ENCODE measurements around the gene EIF3L. TPM values are rescaled to one million over a fixed set of nuclear protein-coding genes. Genes with fewer than 3 reads are reported as not detected.
A peak's percentile ranks its signal among the peaks of the same experiment; 100 is the strongest.

Gene EIF3L
- total RNA-seq, 2 experiments from 2014 or later = 656 to 671 TPM

DNA sequence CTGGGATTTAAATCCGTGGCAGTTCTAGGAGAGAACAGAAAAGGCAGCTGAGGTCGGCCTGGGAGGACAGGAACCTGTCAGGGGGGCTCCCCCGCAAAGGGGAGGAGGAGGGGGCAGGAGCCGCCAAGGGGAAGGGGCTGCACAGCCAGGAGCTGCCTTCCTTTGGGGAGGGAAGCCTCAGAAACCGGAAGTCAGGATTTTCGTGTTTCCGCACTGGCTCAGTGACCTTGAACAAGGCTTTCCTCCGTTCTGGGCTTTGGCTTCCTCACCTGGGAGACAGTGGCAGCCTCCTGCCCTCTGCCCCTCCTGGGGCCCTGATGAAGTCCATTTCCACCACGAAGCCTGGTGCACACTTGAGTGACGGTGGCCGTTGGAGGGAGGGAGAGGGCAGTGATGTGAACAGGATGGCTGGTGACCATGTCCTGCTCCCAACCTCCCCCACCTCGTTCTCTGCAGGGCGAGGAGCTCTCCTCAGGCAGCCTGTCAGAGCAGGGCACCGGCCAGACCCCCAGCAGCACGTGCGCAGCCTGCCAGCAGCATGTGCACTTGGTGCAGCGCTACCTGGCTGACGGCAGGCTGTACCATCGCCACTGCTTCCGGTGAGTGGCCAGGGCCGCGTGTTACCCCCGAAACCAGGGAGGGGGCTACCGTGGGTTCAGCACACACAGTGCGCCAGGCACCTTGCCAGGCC lies 69.5 kb downstream of the EIF3L start:
- no peak for DNase-seq
- Mint-ChIP-seq H3K27ac (no peak overlapping the region), H3K4me1 (peaks cover 4% of the 10 kb centered on the region), H3K36me3 (peaks cover 4% of the 10 kb centered on the region), H3K27me3 (no peaks in the 10 kb centered on the region), H3K9me3 (no peaks in the 10 kb centered on the region), H3K4me3 (no peak overlapping the region)

DNA sequence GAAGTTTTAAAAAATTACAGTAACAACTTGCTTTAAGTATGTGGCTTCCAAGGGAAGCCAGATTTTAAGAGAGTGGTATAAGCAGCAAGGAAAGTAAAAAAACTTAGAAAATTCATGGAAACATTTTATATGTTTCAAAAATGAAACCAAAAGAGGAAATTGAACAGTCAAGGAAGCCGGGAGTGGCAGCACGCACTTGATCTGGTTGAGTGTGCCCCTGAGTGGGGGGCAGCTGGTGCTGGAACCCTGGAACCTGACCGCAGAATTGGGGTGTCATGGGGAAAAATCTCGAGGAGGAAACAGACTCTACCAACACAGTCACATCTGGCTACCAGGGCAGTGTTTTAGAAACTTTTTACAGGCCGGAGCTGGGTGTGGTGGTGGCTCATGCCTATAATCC lies 70.9 kb downstream of the EIF3L start:
- H3K27me3 Mint-ChIP-seq = no peaks in the 10 kb centered on the region
- H3K27ac Mint-ChIP-seq = peak overlapping the region; percentile 87
- no peak overlapping the region for H3K4me3 Mint-ChIP-seq
- peaks cover 4% of the 10 kb centered on the region for H3K36me3 Mint-ChIP-seq
- DNase-seq = no peak
- H3K9me3 Mint-ChIP-seq = no peaks in the 10 kb centered on the region
- H3K4me1 Mint-ChIP-seq = peaks cover 4% of the 10 kb centered on the region

DNA sequence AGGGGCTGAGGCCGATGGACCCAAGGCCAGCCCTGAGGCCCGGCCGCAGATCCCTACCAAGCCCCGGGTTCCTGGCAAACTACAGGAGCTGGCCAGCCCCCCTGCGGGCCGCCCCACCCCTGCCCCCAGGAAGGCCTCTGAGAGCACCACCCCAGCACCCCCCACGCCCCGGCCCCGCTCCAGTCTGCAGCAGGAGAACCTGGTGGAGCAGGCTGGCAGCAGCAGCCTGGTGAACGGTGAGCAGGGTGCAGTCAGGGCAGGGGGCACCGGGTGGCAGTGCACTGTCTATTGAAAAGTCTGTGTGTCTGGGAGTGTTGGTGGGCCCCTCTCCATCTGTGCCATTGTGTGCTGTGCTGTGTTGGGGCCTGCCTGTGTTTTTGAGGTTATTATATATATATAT lies 73.0 kb downstream of the EIF3L start:
- DNase-seq = no peak
- Mint-ChIP-seq H3K4me3 (no peak overlapping the region), H3K36me3 (peaks cover 4% of the 10 kb centered on the region), H3K4me1 (peaks cover 4% of the 10 kb centered on the region), H3K9me3 (no peaks in the 10 kb centered on the region), H3K27ac (no peak overlapping the region), H3K27me3 (no peaks in the 10 kb centered on the region)

DNA sequence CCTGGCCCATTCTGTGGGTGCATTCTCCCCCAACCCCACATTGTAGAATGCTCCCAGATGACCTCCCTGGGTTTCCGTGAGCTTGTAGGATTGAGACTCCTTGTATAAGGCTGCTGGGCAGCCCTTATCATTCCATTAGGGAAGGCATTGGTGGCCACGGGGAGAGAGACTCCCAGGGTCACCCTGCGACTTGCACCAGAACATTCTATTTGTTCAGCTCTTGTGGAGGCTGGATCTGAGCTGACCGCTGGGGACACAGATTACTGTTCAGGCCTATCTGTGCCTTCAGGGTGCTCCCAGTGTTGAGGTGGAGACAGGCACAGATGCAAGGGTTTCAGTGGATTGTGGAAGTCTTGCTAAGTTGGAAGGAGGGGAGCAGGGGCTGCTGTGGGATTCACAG lies 74.7 kb downstream of the EIF3L start:
- DNase-seq = no peak
- Mint-ChIP-seq H3K36me3 (peaks cover 6% of the 10 kb centered on the region), H3K9me3 (no peaks in the 10 kb centered on the region), H3K4me1 (peaks cover 4% of the 10 kb centered on the region), H3K4me3 (no peak overlapping the region), H3K27ac (no peak overlapping the region), H3K27me3 (no peaks in the 10 kb centered on the region)

DNA sequence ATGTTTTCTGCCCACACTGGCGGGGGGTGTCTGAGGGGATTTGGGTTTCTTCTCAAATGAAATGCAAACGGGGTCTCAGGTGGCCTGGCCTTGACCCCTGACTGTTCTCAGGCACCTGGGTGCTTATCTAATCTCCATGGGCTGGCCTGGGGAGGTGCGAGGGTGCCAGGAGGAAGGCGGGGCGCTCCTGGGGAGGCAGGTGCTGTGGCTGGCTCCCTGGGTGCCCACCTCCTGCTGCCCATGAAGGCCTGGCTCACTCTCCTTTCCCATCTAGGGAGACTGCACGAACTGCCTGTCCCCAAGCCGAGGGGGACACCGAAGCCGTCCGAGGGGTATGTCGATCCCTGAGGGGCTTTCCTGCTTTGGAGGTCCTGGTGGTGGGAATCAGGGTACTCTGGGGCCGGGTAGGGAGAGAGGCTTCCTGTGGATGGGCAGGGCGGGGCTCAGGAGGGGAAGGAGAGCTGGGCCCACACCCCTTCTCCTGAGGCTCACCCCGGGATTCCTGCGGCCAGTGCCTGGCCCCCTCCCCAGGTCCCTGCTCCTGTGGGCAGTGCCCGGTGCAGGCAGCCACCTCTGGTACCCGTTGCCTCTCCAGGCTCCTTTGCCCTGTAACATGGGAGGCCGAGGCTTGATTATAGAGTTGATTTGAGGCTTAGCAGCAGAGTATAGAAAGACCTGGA lies 75.3 kb downstream of the EIF3L start:
- peaks cover 6% of the 10 kb centered on the region for H3K36me3 Mint-ChIP-seq
- DNase-seq = no peak
- peaks cover 4% of the 10 kb centered on the region for H3K4me1 Mint-ChIP-seq
- no peaks in the 10 kb centered on the region for H3K27me3 Mint-ChIP-seq
- H3K27ac Mint-ChIP-seq = no peak overlapping the region
- H3K4me3 Mint-ChIP-seq = no peak overlapping the region
- no peaks in the 10 kb centered on the region for H3K9me3 Mint-ChIP-seq

DNA sequence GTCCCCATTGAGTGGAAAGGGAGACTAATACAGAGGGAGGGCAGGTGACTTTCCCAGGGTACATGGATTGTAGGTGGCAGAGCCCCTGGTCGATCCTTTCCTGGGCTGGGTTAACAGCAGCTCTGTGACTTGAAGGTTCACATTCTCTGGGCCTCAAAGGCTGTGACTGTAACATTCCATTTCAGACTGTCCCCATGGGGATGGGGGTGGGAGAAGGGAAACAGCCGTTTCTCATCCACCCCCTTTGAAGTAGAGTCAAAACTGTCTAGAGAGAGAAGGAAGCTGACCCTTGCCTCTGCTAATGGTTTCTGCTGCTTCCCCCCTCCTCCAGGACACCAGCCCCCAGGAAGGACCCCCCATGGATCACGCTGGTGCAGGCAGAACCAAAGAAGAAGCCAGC lies 76.1 kb downstream of the EIF3L start:
- Mint-ChIP-seq H3K27me3 (no peaks in the 10 kb centered on the region), H3K36me3 (peaks cover 2% of the 10 kb centered on the region)
- DNase-seq = no peak

DNA sequence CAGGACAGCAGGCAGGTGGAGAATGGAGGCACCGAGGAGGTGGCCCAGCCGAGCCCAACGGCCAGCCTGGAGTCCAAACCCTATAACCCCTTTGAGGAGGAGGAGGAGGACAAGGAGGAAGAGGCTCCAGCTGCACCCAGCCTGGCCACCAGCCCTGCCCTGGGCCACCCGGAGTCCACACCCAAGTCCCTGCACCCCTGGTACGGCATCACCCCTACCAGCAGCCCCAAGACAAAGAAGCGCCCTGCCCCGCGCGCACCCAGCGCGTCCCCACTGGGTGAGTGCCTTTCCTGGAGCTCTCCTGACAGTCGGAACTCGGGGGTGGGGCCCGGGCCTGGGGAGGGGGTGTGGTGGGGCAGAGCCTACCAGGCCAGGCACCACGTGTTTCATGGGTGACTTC lies 76.5 kb downstream of the EIF3L start:
- H3K4me1 Mint-ChIP-seq = no peaks in the 10 kb centered on the region
- H3K27ac Mint-ChIP-seq = no peak overlapping the region
- DNase-seq = no peak
- peaks cover 2% of the 10 kb centered on the region for H3K36me3 Mint-ChIP-seq
- no peak overlapping the region for H3K4me3 Mint-ChIP-seq
- H3K27me3 Mint-ChIP-seq = no peaks in the 10 kb centered on the region
- no peaks in the 10 kb centered on the region for H3K9me3 Mint-ChIP-seq

More for the DNA sequence above, 76.1 kb downstream of the EIF3L start:
- H3K4me3 Mint-ChIP-seq = no peak overlapping the region
- H3K27ac Mint-ChIP-seq = no peak overlapping the region
- no peaks in the 10 kb centered on the region for H3K9me3 Mint-ChIP-seq
- H3K4me1 Mint-ChIP-seq = no peaks in the 10 kb centered on the region

DNA sequence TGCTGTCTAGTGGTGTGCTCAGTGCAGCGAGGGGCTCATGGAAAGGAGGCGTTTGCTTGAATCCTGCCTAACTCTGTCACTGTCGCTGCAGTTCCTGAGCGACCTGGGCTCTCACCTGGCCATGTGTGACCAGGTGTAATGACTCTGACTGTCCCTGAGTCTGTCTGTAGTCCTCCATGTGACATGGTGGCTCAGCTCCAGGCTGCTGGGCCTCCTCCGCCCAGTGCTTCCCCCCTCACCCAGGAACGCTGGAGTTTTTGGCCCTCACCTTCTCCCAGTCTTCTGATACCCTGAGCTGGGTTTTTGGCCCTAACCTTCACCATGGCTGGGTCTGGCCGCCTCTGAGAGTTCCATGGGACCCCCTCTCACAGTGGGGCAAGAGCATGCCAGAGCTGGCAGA lies 77.1 kb downstream of the EIF3L start:
- H3K36me3 Mint-ChIP-seq = peaks cover 2% of the 10 kb centered on the region
- H3K9me3 Mint-ChIP-seq = no peaks in the 10 kb centered on the region
- no peaks in the 10 kb centered on the region for H3K4me1 Mint-ChIP-seq
- H3K27ac Mint-ChIP-seq = no peak overlapping the region
- no peaks in the 10 kb centered on the region for H3K27me3 Mint-ChIP-seq
- no peak overlapping the region for H3K4me3 Mint-ChIP-seq
- no peak for DNase-seq

DNA sequence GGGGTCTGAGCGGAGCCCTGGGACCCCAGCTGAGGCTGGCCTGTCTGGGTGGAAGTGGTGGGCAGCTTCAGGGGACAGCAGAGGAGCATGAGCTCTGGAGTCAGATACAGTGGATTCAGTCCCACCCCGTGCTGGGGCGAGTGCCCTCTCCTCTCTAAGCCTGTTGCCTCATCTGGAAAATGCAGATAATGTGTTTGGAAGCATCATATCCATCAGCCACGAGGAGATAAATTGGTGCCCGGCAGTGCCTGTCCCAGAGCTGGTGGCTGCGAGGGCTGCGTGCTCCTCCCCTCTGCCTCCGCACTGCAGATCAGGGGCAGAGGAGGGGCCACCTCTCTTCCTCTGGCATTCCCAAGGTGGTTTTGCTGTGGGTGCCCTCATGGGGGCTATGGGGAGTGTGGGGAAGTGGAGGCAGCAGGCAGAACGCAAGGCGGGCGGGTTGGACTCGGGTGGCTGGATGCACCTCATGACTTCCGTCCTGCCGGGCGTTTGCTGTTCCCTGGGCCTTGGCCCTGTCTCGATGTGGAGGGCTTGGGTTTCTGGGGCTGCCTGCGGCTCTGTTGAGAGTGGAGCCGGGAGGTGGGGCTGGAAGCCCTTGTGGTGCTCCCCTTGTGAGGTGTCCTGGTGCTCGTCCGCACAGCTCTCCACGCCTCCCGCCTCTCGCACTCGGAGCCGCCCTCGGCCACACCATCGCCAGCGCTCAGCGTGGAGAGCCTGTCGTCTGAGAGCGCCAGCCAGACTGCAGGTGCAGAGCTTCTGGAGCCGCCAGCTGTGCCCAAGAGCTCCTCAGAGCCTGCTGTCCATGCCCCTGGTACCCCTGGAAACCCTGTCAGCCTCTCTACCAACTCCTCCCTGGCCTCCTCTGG lies 77.8 kb downstream of the EIF3L start:
- Mint-ChIP-seq H3K36me3 (peaks cover 2% of the 10 kb centered on the region), H3K4me3 (no peak overlapping the region), H3K27ac (no peak overlapping the region), H3K4me1 (no peaks in the 10 kb centered on the region), H3K27me3 (no peaks in the 10 kb centered on the region), H3K9me3 (no peaks in the 10 kb centered on the region)
- DNase-seq = no peak

DNA sequence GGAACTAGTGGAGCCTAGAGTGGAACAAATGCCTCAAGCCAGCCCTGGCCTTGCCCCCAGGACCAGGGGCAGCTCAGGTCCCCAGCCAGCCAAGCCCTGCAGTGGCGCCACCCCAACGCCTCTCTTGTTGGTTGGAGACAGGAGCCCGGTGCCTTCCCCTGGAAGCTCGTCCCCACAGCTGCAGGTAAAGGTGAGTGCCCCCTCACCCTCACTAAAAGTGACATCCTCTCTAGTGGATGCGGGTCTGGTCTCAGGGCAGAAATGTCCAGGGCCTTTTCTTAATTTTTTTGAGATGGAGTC lies 78.4 kb downstream of the EIF3L start:
- no peak for DNase-seq
- peaks cover 2% of the 10 kb centered on the region for H3K36me3 Mint-ChIP-seq
- H3K4me1 Mint-ChIP-seq = no peaks in the 10 kb centered on the region

DNA sequence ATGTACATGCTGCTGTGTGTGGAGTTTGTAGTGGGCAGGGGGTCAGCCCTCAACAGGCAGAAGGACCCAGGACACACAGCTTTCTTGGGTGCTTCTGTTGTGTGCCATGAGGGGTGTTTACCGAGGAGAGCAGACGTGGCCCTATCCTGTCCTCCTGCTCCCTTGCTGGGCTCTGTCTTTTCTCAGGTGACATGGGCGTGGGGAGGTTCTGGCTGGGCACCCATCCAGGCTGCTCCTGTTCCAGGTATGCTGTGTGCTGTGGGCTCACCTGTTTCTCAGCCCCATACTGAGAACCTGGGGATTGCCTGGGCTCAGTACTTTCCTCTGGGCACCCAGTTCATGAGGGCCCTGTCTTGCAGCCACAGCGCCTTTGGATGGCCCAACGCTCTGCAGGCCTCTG lies 80.2 kb downstream of the EIF3L start:
- Mint-ChIP-seq H3K36me3 (peaks cover 2% of the 10 kb centered on the region), H3K27me3 (no peaks in the 10 kb centered on the region), H3K4me1 (peaks cover 9% of the 10 kb centered on the region), H3K27ac (no peak overlapping the region), H3K9me3 (no peaks in the 10 kb centered on the region), H3K4me3 (no peak overlapping the region)
- DNase-seq = no peak

More for the DNA sequence above, 78.4 kb downstream of the EIF3L start:
- no peaks in the 10 kb centered on the region for H3K27me3 Mint-ChIP-seq
- no peaks in the 10 kb centered on the region for H3K9me3 Mint-ChIP-seq
- H3K27ac Mint-ChIP-seq = no peak overlapping the region
- H3K4me3 Mint-ChIP-seq = no peak overlapping the region

DNA sequence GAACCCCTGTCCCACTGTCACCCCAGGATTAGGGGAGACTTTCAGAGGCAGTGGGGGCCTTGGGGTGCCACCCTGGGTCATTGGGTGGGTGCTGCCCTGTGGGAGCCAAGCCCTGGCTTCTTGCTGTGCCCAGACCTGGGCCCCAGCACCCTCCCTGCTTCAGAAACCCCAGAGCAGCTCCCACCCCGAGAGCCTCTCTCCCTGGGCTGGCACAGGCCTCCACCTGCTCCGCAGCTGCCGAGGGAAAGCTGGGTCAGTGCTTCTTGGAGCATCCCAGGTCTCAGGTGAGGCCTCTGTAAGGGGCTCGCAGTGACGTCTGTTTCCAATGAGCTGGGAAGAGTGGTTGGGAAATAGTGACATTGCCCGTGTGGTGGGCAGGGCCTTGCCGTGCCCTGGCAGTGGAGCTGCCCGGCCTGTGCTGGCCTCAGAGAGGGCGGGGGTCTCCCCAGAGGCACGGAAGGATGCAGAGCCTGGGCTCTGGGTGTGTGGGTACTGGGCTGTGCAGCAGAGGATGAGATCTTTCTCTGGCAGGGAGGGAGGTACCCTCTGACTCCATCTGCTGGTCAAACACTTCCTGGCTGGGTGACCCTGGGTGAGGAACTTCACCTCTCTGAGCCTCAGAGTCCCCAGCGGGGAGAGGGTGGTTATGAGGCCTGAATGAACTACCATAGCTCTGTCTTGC lies 81.2 kb downstream of the EIF3L start:
- no peak overlapping the region for H3K27ac Mint-ChIP-seq

DNA sequence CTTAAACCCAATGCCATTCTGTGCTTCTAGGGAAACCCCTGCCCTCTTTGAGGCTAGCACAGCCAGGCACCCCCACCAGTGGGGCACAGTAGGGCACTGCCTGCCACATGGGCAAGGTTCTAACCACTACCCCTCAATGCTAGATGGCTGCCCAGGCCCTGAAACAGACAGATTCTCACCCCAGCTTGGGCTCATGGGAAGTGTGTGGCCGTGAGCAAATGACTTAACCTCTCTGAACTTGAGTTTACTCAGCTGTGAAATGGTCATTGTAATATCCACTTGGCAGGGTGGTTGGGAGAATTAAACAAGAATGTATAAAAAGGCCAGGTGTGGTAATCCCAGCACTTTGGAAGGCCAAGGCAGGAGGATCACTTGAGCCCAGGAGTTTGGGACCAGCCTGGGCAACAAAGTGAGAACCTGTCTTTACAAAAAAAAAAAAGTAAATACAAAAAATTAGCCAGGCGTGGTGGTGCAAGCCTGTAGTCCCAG lies 81.8 kb downstream of the EIF3L start:
- no peaks in the 10 kb centered on the region for H3K9me3 Mint-ChIP-seq
- H3K4me3 Mint-ChIP-seq = no peak overlapping the region
- H3K27me3 Mint-ChIP-seq = no peaks in the 10 kb centered on the region
- no peak for DNase-seq
- H3K4me1 Mint-ChIP-seq = peaks cover 9% of the 10 kb centered on the region
- peaks cover 2% of the 10 kb centered on the region for H3K36me3 Mint-ChIP-seq
- H3K27ac Mint-ChIP-seq = no peak overlapping the region

More for the DNA sequence above, 81.2 kb downstream of the EIF3L start:
- H3K4me3 Mint-ChIP-seq = no peak overlapping the region
- peaks cover 2% of the 10 kb centered on the region for H3K36me3 Mint-ChIP-seq
- H3K9me3 Mint-ChIP-seq = no peaks in the 10 kb centered on the region
- no peak for DNase-seq
- H3K27me3 Mint-ChIP-seq = no peaks in the 10 kb centered on the region
- H3K4me1 Mint-ChIP-seq = peaks cover 9% of the 10 kb centered on the region

DNA sequence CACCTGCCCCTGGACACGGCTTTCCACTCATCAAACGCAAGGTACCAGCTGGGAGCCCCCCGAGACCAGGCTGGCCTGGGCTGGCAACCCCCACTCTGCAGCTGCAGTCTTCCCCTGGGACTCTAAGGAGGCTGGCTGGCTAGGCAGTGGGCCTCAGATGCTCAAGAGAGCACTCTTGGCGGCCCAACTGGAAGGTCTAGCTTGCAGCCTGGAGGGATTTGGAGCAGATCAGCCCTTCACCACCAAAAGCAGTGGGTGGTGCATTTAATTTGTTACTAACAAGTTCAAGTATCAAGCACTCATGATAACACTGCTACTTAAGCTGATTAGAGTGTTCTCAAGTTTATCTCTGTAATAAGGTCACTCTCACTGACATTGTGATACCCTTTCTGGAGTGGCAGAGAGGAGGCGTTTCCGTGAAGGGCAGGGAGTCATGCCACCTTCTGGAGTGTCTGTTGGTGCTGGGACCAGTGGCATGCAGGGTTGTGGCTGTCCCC lies 82.7 kb downstream of the EIF3L start:
- Mint-ChIP-seq H3K27ac (no peak overlapping the region), H3K4me1 (peaks cover 9% of the 10 kb centered on the region), H3K27me3 (no peaks in the 10 kb centered on the region), H3K4me3 (no peak overlapping the region), H3K9me3 (no peaks in the 10 kb centered on the region), H3K36me3 (peaks cover 2% of the 10 kb centered on the region)
- no peak for DNase-seq

DNA sequence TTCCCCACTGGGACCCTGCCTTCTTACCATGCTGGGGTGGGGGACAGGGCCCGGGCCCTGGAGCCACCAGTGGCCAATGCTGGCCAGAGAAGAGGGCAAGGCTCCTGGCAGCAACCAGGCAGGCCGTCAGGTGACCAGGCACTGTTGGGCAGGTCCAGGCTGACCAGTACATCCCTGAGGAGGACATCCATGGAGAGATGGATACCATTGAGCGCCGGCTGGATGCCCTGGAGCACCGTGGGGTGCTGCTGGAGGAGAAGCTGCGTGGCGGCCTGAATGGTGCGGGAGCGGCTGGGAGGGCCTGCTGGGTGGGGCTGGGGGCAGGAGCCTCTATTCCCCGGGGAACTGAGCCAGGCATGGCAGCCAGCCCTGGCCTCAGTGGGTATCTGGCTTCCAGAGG lies 83.2 kb downstream of the EIF3L start:
- no peak for DNase-seq
- Mint-ChIP-seq H3K4me1 (peaks cover 9% of the 10 kb centered on the region), H3K36me3 (peaks cover 2% of the 10 kb centered on the region), H3K27me3 (no peaks in the 10 kb centered on the region), H3K4me3 (no peak overlapping the region), H3K27ac (no peak overlapping the region), H3K9me3 (no peaks in the 10 kb centered on the region)

All from activated naive CD8-positive, alpha-beta T cell treated with anti-CD3 and anti-CD28 coated beads for 36 hours (primary cell).